A673 (cell line): ENCODE results near the gene PPM1D. TPM values are rescaled to one million over a fixed set of nuclear protein-coding genes. Genes with fewer than 3 reads are reported as not detected.

Experiments
- BruUV-seq: library from RNA; stranded (reverse); fragments of 400-500 nt; replicated peaks from 2 replicates; lab custom pipeline; 2021; lab: Mats Ljungman, UMichigan
- CTCF ChIA-PET: fragments of 300-600 bp; sonication (Branson Sonifier 250); formaldehyde crosslinking; loops from one replicate; lab custom pipeline; 2022; ENCODE audit warnings: antibody characterized with exemption; lab: Charles Lee
- POLR2A ChIA-PET: fragments of 300-600 bp; sonication (Branson Sonifier 250); formaldehyde crosslinking; loops from one replicate; lab custom pipeline; 2022; ENCODE audit warnings: antibody characterized with exemption; ENCODE audit not compliant: low non-redundant PET; lab: Charles Lee
- DNase-seq: peaks from one replicate; pipeline ENCODE4 v3.0.0-alpha.2; 2015; ENCODE audit warnings: low spot score
- H3K27ac ChIP-seq: fragments of 200-600 bp; sonication (generic); 2 replicates; pipeline ENCODE4 v1.5.1; 2016; ENCODE audit warnings: mixed run types, low read depth, mild to moderate bottlenecking, mixed read lengths, antibody characterized with exemption, low read length; ENCODE audit not compliant: poor library complexity, severe bottlenecking
- H3K27me3 ChIP-seq: fragments of 200-600 bp; sonication (generic); replicated peaks from 2 replicates; pipeline ENCODE4 v1.6.1; 2017; ENCODE audit warnings: mixed run types, low read depth, mild to moderate bottlenecking, mixed read lengths, antibody characterized with exemption, low read length; ENCODE audit not compliant: insufficient read depth, poor library complexity
- H3K36me3 ChIP-seq: fragments of 200-600 bp; sonication (generic); 2 replicates; pipeline ENCODE4 v1.6.1; 2016; ENCODE audit warnings: mixed run types, mild to moderate bottlenecking, mixed read lengths, antibody characterized with exemption, low read length; ENCODE audit not compliant: insufficient read depth, poor library complexity, severe bottlenecking
- H3K4me1 ChIP-seq: fragments of 200-600 bp; sonication (generic); 2 replicates; pipeline ENCODE4 v1.6.1; 2017; ENCODE audit warnings: mixed run types, mild to moderate bottlenecking, mixed read lengths, antibody characterized with exemption, low read length; ENCODE audit not compliant: insufficient read depth, poor library complexity, severe bottlenecking
- H3K4me3 ChIP-seq: fragments of 200-600 bp; sonication (generic); 2 replicates; pipeline ENCODE4 v1.5.1; 2016; ENCODE audit warnings: low read depth, mixed run types, mild to moderate bottlenecking, mixed read lengths, low read length; ENCODE audit not compliant: poor library complexity, severe bottlenecking
- H3K9me3 ChIP-seq: fragments of 200-600 bp; sonication (generic); 2 replicates; pipeline ENCODE4 v1.6.1; 2016; ENCODE audit warnings: mixed run types, low read depth, mild to moderate bottlenecking, mixed read lengths, antibody characterized with exemption, low read length; ENCODE audit not compliant: poor library complexity, severe bottlenecking
- CTCF ChIP-seq: fragments of 300-800, 200-600 bp; sonication (generic); conservative IDR thresholded peaks from 2 replicates; pipeline ENCODE4 v1.5.1; 2017; ENCODE audit warnings: low read depth, mild to moderate bottlenecking, antibody characterized with exemption, low read length, moderate library complexity, mixed read lengths
- EZH2 ChIP-seq: fragments of 200-600 bp; sonication (generic); IDR thresholded peaks from 2 replicates; pipeline ENCODE4 v1.6.1; 2017; ENCODE audit warnings: borderline replicate concordance, low read depth, mild to moderate bottlenecking, mixed read lengths, antibody characterized with exemption, low read length; ENCODE audit not compliant: poor library complexity, severe bottlenecking
- intact Hi-C: fragments of 100-400 bp; cut with micrococcal nuclease; formaldehyde crosslinking; loops from one replicate; pipeline ENCODE4 v1.10.0; 2022; ENCODE audit not compliant: unreplicated experiment
- total RNA-seq: library from RNA; stranded (reverse); gene quantifications from 2 replicates; pipeline ENCODE4 v1.2.3, GENCODE V29; 2021

The PPM1D gene
- total RNA-seq, 1 experiment from 2014 or later, result 17.8 TPM

GRCh38 chr17:60704170-60704569 lies 104.2 kb downstream of the PPM1D start:
- Histone ChIP-seq H3K36me3 (no peaks in the 10 kb centered on the region), H3K27ac (no peak overlapping the region), H3K4me3 (no peak overlapping the region), H3K27me3 (no peaks in the 10 kb centered on the region), H3K4me1 (no peaks in the 10 kb centered on the region), H3K9me3 (no peaks in the 10 kb centered on the region)
- ChIA-PET CTCF (no interaction called here), POLR2A (no interaction called here)
- no peak for DNase-seq
- intact Hi-C loops, result no loop called here
- BruUV-seq, result no TSS peak
- TF ChIP-seq CTCF (no peak), EZH2 (no peak)

- intact Hi-C loops, result no loop called here
- no peak overlapping the region for H3K27ac ChIP-seq
- no peak for DNase-seq
- H3K36me3 ChIP-seq, result no peaks in the 10 kb centered on the region
- no peaks in the 10 kb centered on the region for H3K9me3 ChIP-seq
- H3K4me3 ChIP-seq, result no peak overlapping the region
- TF ChIP-seq EZH2 (no peak), CTCF (no peak)
- no TSS peak for BruUV-seq
- POLR2A ChIA-PET, result no interaction called here
- H3K27me3 ChIP-seq, result no peaks in the 10 kb centered on the region
- CTCF ChIA-PET, result interaction anchor here (0.6 kb wide), 1 partner anchor 8 kb away, joined by 3 read pairs; no protein-coding TSS in a partner anchor
- H3K4me1 ChIP-seq, result no peaks in the 10 kb centered on the region
Observed at GRCh38 chr17:60712675-60713074, 112.7 kb downstream of the PPM1D start.

GRCh38 chr17:60713608-60714007 lies 113.6 kb downstream of the PPM1D start:
- Histone ChIP-seq H3K9me3 (no peaks in the 10 kb centered on the region), H3K36me3 (no peaks in the 10 kb centered on the region), H3K4me1 (no peaks in the 10 kb centered on the region), H3K27me3 (no peaks in the 10 kb centered on the region), H3K27ac (no peak overlapping the region), H3K4me3 (no peak overlapping the region)
- intact Hi-C loops, result no loop called here
- no peak for TF ChIP-seq CTCF
- no peak for TF ChIP-seq EZH2
- POLR2A ChIA-PET, result no interaction called here
- CTCF ChIA-PET, result no interaction called here
- DNase-seq, result no peak
- BruUV-seq, result no TSS peak

Other genes starting within 250 kb of the PPM1D start
- 49.3 and 54.8 TPM in 2 replicates for gene USP32, start 208.1 kb upstream of the PPM1D start, total RNA-seq
- gene CHCT1, start 177.7 kb upstream of the PPM1D start, total RNA-seq, result 0.88 TPM in 1 of 2 replicates, not detected in the other
- 44.9 and 47.6 TPM in 2 replicates for gene APPBP2, start 74.0 kb upstream of the PPM1D start, total RNA-seq
- 14.4 and 23.4 TPM in 2 replicates for gene BCAS3, start 77.7 kb downstream of the PPM1D start, total RNA-seq